ENCODE results near the gene SPPL2B. TPM values are rescaled to one million over a fixed set of nuclear protein-coding genes. Genes with fewer than 3 reads are reported as not detected.

The SPPL2B gene
- total RNA-seq, 3 donors from 2014 or later (not counting 1 experiment from before 2014, with no cell fraction given) = 63.2 to 83.8 (median 79.7) TPM

DNA sequence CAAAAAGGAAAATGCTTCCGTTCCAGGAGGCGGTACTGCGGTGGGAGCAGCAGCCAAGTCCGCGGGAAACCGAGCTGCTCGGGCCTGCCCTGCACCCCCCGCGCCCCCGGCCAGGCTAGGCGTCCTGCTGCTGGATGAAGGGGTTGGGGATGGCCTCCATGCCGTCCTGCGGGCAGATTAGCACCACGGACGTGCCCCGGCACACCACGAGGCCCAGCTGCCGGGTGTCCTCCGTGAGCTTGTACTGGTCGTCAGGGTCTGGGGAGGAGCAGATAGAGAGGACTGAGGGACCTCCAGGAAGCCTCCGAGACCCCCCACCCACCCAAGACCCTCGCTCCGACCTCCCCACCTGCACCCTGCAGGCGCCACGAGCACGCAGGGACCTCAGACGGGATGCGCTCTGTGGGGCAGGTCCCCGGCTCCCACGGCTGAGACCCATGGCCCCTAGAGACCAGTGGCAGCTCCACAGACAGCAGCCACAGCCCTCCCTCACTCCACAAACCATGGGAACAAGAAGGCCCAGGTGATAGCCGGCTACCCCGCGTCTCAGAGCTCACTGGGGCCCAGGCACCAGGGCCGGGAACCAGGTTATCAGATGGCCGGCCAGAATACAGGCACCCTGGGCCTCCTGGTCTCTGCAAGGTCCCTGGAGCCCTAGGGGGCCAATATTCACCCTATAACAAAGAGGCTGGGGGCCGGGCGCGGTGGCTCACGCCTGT, 6.8 kb upstream of the SPPL2B start:
- 94% methylated on average over 39 of the region's 39 CpGs for WGBS (ENCODE audit: insufficient coverage)
- peaks cover 9 to 16% of the 10 kb centered on the region in 2 donors for H3K4me1 Mint-ChIP-seq
- H3K4me3 Mint-ChIP-seq = no peak overlapping the region
- Histone ChIP-seq H3K4me3 (ENCODE audit: low read length) (no peak overlapping the region), H3K9me3 (ENCODE audit: control insufficient read depth, insufficient read depth, low read length) (no peaks in the 10 kb centered on the region), H3K27ac (ENCODE audit: low read length) (no peak overlapping the region), H3K4me1 (ENCODE audit: control insufficient read depth, insufficient read depth, low read length) (peaks cover 34% of the 10 kb centered on the region), H3K36me3 (ENCODE audit: control insufficient read depth, insufficient read depth, low read length) (peaks cover 11% of the 10 kb centered on the region), H3K27me3 (ENCODE audit: control insufficient read depth, insufficient read depth, low read length) (no peaks in the 10 kb centered on the region)
- no peaks in the 10 kb centered on the region for H3K27me3 Mint-ChIP-seq (ENCODE audit: low read depth in 2 of 2)
- no peaks in the 10 kb centered on the region for H3K9me3 Mint-ChIP-seq
- H3K36me3 Mint-ChIP-seq = no peaks in the 10 kb centered on the region
- TF ChIP-seq, protein P1, sequence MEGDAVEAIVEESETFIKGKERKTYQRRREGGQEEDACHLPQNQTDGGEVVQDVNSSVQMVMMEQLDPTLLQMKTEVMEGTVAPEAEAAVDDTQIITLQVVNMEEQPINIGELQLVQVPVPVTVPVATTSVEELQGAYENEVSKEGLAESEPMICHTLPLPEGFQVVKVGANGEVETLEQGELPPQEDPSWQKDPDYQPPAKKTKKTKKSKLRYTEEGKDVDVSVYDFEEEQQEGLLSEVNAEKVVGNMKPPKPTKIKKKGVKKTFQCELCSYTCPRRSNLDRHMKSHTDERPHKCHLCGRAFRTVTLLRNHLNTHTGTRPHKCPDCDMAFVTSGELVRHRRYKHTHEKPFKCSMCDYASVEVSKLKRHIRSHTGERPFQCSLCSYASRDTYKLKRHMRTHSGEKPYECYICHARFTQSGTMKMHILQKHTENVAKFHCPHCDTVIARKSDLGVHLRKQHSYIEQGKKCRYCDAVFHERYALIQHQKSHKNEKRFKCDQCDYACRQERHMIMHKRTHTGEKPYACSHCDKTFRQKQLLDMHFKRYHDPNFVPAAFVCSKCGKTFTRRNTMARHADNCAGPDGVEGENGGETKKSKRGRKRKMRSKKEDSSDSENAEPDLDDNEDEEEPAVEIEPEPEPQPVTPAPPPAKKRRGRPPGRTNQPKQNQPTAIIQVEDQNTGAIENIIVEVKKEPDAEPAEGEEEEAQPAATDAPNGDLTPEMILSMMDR (IDR thresholded peaks at IDR 0.05) = no peak
- DNase-seq (no peak), ATAC-seq (no peak)
- no peak overlapping the region for H3K27ac Mint-ChIP-seq
- intact Hi-C loops (cut with micrococcal nuclease) = loop anchor here (10.0 kb wide), 1 partner anchor 47 kb away; no protein-coding TSS in a partner anchor

DNA sequence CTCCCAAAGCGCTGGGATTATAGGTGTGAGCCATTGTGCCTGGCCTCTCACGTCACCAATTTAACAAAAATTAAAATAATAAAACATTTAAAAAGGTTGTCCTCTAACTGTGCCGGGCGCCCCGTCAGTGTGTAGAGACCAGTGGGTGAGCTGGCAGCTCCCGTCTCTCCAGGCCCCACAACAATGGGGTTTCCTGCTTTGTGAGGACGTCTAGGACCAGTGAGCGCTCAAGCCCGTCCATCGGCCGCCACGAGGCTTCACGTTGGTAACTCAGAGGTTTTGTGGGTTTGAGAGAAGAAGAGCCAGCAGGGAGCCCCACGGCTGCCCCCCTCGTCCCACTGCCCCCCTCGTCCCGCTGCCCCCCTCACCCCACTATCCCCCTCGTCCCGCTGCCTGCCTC, 4.8 kb upstream of the SPPL2B start:
- H3K27ac ChIP-seq (ENCODE audit: low read length) = no peak overlapping the region
- TF ChIP-seq, protein P1 (IDR thresholded peaks at IDR 0.05) = no peak
- Mint-ChIP-seq H3K9me3 (no peaks in the 10 kb centered on the region), H3K4me3 (no peak overlapping the region), H3K4me1 (peaks cover 15 to 33% of the 10 kb centered on the region in 2 donors), H3K36me3 (no peaks in the 10 kb centered on the region), H3K27me3 (ENCODE audit: low read depth in 2 of 2) (no peaks in the 10 kb centered on the region), H3K27ac (no peak overlapping the region)
- H3K4me1 ChIP-seq (ENCODE audit: control insufficient read depth, insufficient read depth, low read length) = peaks cover 48% of the 10 kb centered on the region
- no peak overlapping the region for H3K4me3 ChIP-seq (ENCODE audit: low read length)
- no peak for DNase-seq
- no peaks in the 10 kb centered on the region for H3K9me3 ChIP-seq (ENCODE audit: control insufficient read depth, insufficient read depth, low read length)
- no peaks in the 10 kb centered on the region for H3K27me3 ChIP-seq (ENCODE audit: control insufficient read depth, insufficient read depth, low read length)
- WGBS (ENCODE audit: insufficient coverage) = 68% methylated on average over 13 of the region's 19 CpGs
- no peak for ATAC-seq
- intact Hi-C loops (cut with micrococcal nuclease) = loop anchor here (10.0 kb wide), 1 partner anchor 49 kb away; no protein-coding TSS in a partner anchor
- peaks cover 11% of the 10 kb centered on the region for H3K36me3 ChIP-seq (ENCODE audit: control insufficient read depth, insufficient read depth, low read length)

- Histone ChIP-seq H3K4me1 (ENCODE audit: control insufficient read depth, insufficient read depth, low read length) (peaks cover 48% of the 10 kb centered on the region), H3K27ac (ENCODE audit: low read length) (peak overlapping the region; percentile 38), H3K27me3 (ENCODE audit: control insufficient read depth, insufficient read depth, low read length) (no peaks in the 10 kb centered on the region), H3K4me3 (ENCODE audit: low read length) (no peak overlapping the region), H3K9me3 (ENCODE audit: control insufficient read depth, insufficient read depth, low read length) (no peaks in the 10 kb centered on the region), H3K36me3 (ENCODE audit: control insufficient read depth, insufficient read depth, low read length) (peaks cover 11% of the 10 kb centered on the region)
- TF ChIP-seq, protein P1 (IDR thresholded peaks at IDR 0.05) = no peak
- intact Hi-C loops (cut with micrococcal nuclease) = loop anchor here (10.0 kb wide), 1 partner anchor 50 kb away; no protein-coding TSS in a partner anchor
- Mint-ChIP-seq H3K4me3 (no peak overlapping the region), H3K36me3 (no peaks in the 10 kb centered on the region), H3K27me3 (ENCODE audit: low read depth in 2 of 2) (no peaks in the 10 kb centered on the region), H3K9me3 (no peaks in the 10 kb centered on the region), H3K4me1 (peaks cover 20 to 40% of the 10 kb centered on the region in 2 donors), H3K27ac (no peak overlapping the region)
- DNase-seq (no peak), ATAC-seq (no peak)
- 69% methylated on average over 34 of the region's 34 CpGs for WGBS (ENCODE audit: insufficient coverage)
These were observed 4.1 kb upstream of the SPPL2B start for GRCh38 chr19:2324220-2324948.

Data from natural killer cell (primary cell).